Activated CD4-positive, alpha-beta T cell treated with anti-CD3 and anti-CD28 coated beads, Interleukin-2, amount 10 ng/mL, durations not matched to agents 24 days and 14 days (primary cell): Measurements from ENCODE around the gene AK4. TPM values are rescaled to one million over a fixed set of nuclear protein-coding genes. Genes with fewer than 3 reads are reported as not detected.
A peak's percentile ranks its signal among the peaks of the same experiment; 100 is the strongest.

Experiments used
- DNase-seq: peaks from one replicate; pipeline ENCODE4 v3.0.0; 2022
- H3K27ac Mint-ChIP-seq: one replicate; pipeline ENCODE4 v1.8.0; 2022; ENCODE audit warnings: mild to moderate bottlenecking, mixed read lengths
- H3K27me3 Mint-ChIP-seq: one replicate; pipeline ENCODE4 v1.8.0; 2022; ENCODE audit warnings: mixed read lengths
- H3K36me3 Mint-ChIP-seq: one replicate; pipeline ENCODE4 v1.8.0; 2022; ENCODE audit warnings: low read depth, mild to moderate bottlenecking, mixed read lengths
- H3K4me1 Mint-ChIP-seq: one replicate; pipeline ENCODE4 v1.8.0; 2021; ENCODE audit warnings: mixed read lengths
- H3K4me3 Mint-ChIP-seq: one replicate; pipeline ENCODE4 v1.8.0; 2022; ENCODE audit warnings: mild to moderate bottlenecking, moderate library complexity, mixed read lengths
- H3K9me3 Mint-ChIP-seq: one replicate; pipeline ENCODE4 v1.8.0; 2021; ENCODE audit warnings: mixed read lengths
- intact Hi-C: fragments of 100-400 bp; cut with micrococcal nuclease; formaldehyde crosslinking; loops from one replicate; pipeline ENCODE4 v1.15.1; 2023
- total RNA-seq: library from RNA; stranded (reverse); gene quantifications from 2 replicates; pipeline ENCODE4 v1.2.3, GENCODE V29; 2022

Gene AK4
- total RNA-seq, 1 donor from 2014 or later, result 138 TPM

DNA sequence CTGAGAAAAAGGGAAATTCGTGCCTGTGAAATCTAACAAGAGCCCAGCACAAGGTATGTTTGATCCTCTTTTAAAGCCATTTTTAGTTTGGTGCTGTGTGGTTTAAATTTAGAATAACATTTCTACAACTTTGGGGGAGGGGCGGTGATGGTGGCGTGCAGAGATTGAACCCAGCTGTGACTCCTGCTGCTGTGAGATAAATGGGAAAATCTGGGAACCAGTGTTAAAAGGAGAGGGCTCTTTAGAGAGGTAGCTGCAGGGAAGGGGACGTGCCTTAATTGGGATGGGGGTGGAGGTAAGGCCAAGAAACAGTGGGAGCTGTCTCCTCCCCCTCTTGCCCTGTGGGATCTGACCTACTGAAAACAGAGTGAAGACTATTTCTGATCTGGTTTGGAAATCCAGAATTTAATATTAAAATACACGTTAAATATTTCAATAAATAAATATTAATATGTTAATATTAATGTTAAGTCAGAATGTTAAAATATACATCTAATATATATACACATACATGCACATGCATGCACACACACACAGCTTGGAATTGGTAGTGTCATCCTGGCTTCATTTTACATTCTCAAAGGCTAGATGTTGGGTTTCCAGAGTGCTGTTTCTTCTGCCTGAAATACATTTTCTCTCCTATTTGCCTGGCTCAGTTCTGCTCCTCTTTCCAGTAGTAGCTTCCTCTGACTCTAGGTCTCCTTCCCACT is 131.2 kb downstream of the AK4 start:
- no peak overlapping the region for H3K27ac Mint-ChIP-seq
- H3K4me3 Mint-ChIP-seq, result no peak overlapping the region
- H3K27me3 Mint-ChIP-seq, result peaks cover 21% of the 10 kb centered on the region
- DNase-seq, result peak; percentile 26
- H3K36me3 Mint-ChIP-seq, result no peaks in the 10 kb centered on the region
- H3K9me3 Mint-ChIP-seq, result no peaks in the 10 kb centered on the region
- no peaks in the 10 kb centered on the region for H3K4me1 Mint-ChIP-seq
- intact Hi-C loops, result no loop called here

Other genes starting within 250 kb of the AK4 start
- gene JAK1, start 181.7 kb upstream of the AK4 start, total RNA-seq, result 86.5 and 86.6 TPM in 2 replicates
- 2.8 and 4.0 TPM in 2 replicates for gene DNAJC6, start 161.3 kb downstream of the AK4 start, total RNA-seq